Type B pancreatic cell (in vitro differentiated cells): ENCODE data around the gene ZDHHC19. TPM values are rescaled to one million over a fixed set of nuclear protein-coding genes. Genes with fewer than 3 reads are reported as not detected.

Experiments used
- DNase-seq: peaks from one replicate; pipeline ENCODE4 v3.0.0; 2021; ENCODE audit warnings: mixed read lengths; ENCODE audit not compliant: unreplicated experiment; ENCODE audit errors: extremely low spot score
- H3K27ac Mint-ChIP-seq: 2 replicates; pipeline ENCODE4 v1.8.0; 2021; ENCODE audit warnings: mild to moderate bottlenecking, mixed read lengths
- H3K27me3 Mint-ChIP-seq: 2 replicates; pipeline ENCODE4 v1.8.0; 2021; ENCODE audit warnings: mixed read lengths
- H3K36me3 Mint-ChIP-seq: 2 replicates; pipeline ENCODE4 v1.8.0; 2021; ENCODE audit warnings: mixed read lengths
- H3K4me1 Mint-ChIP-seq: one replicate; pipeline ENCODE4 v1.8.0; 2021; ENCODE audit warnings: mixed read lengths; ENCODE audit not compliant: unreplicated experiment
- H3K4me3 Mint-ChIP-seq: 2 replicates; pipeline ENCODE4 v1.8.0; 2021; ENCODE audit warnings: mild to moderate bottlenecking, mixed read lengths
- H3K9me3 Mint-ChIP-seq: 2 replicates; pipeline ENCODE4 v1.8.0; 2021; ENCODE audit warnings: mixed read lengths
- CTCF ChIP-seq: fragments of 200-600 bp; sonication (generic); conservative IDR thresholded peaks from 2 replicates; pipeline ENCODE4 v1.5.0; 2021; ENCODE audit warnings: antibody characterized with exemption, mild to moderate bottlenecking
- total RNA-seq: library from RNA; stranded (reverse); gene quantifications from 2 replicates; pipeline ENCODE4 v1.2.1, GENCODE V29; 2021; ENCODE audit warnings: low replicate concordance

The ZDHHC19 gene
- total RNA-seq, 1 donor from 2014 or later: 0.85 TPM

- no peak overlapping the region for H3K27ac Mint-ChIP-seq
- no peak overlapping the region for H3K4me3 Mint-ChIP-seq
- TF ChIP-seq CTCF: no peak
- no peaks in the 10 kb centered on the region for H3K36me3 Mint-ChIP-seq
- no peaks in the 10 kb centered on the region for H3K4me1 Mint-ChIP-seq
- peaks cover 32% of the 10 kb centered on the region for H3K27me3 Mint-ChIP-seq
- no peak for DNase-seq
- H3K9me3 Mint-ChIP-seq: peaks cover 5% of the 10 kb centered on the region
Observed at GRCh38 chr3:196202516-196202970, 8.7 kb downstream of the ZDHHC19 start.

DNA sequence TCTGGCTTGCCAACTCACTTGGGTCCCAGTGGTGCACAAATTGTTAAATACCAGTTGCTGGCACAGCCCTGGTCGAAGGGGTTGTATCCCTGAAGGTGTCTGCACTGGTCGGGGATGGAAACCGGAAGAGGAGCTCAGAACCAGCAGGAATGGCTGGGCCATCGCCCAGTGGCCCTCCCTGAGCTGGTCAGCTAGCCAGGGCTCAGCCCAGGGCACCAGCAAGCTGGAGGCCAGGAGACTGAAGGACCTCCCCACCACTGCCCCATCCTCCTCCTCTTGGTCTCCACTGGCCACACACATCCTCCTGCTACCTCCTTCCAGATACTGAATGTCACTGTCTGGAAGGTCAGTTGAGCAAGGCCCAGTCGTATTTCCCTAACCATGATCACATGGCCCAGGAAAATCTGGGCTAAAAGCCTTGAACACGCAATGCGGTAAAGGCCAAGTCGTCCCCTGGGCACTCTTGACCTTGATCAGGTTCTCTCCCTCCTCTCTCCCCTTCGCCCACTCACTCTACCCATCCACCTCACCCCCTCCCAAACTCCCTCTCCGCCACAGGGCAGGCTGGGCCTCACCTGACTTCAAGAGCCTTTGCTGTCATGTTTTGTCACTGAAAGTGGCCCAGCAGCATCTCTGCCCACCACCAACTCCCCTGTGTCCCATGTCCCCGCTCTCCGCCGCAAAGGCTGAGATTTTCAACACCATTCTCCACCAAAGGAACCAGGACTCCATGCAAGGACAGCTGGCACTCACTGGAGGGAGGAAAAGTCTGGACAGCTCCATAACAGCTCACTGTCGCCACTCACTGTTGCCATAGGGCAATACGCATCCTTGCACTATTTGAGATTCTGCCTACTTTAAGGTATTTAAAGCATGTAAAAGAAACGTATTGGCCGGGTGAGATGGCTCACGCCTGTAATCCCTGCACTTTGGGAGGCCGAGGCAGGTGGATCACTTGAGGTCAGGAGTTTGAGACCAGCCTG is 12.1 kb downstream of the ZDHHC19 start:
- DNase-seq: no peak
- peak; percentile 29 for TF ChIP-seq CTCF
- H3K4me1 Mint-ChIP-seq: no peaks in the 10 kb centered on the region
- H3K27me3 Mint-ChIP-seq: peaks cover 12% of the 10 kb centered on the region
- H3K9me3 Mint-ChIP-seq: no peaks in the 10 kb centered on the region
- H3K27ac Mint-ChIP-seq: no peak overlapping the region
- H3K36me3 Mint-ChIP-seq: no peaks in the 10 kb centered on the region
- no peak overlapping the region for H3K4me3 Mint-ChIP-seq

DNA sequence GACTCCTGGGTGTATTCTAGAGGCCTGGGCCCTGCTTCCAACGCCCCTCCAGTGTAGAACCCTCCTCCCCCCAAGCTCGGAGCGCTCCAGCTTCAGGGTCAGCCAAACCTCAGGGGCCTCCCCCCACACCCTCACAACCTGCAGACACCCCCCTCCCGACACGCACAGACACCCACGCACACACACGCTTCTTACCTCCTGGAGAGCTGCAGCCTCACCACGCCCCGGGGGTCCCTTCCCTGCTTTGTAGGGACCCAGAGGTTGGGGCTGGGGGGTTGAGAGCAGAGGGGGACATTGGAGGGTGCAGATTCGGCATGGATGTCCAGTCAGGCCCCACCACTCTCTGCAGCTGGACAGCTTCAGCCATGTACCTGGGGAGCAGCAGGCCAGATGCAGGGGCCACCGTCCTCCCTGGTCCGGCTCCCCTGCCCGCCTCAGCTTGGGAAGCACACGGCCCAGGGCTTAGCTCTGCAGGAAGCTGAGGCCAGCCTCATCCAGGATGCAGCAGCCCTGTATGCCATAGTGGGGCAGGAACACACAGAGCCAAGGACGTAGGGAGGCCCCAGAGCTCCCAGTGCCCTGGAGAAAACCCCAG is 13.0 kb downstream of the ZDHHC19 start:
- peaks cover 3% of the 10 kb centered on the region for H3K27me3 Mint-ChIP-seq
- no peaks in the 10 kb centered on the region for H3K4me1 Mint-ChIP-seq
- no peak overlapping the region for H3K27ac Mint-ChIP-seq
- no peaks in the 10 kb centered on the region for H3K36me3 Mint-ChIP-seq
- no peak overlapping the region for H3K4me3 Mint-ChIP-seq
- DNase-seq: no peak
- TF ChIP-seq CTCF: no peak
- no peaks in the 10 kb centered on the region for H3K9me3 Mint-ChIP-seq

- Mint-ChIP-seq H3K4me1 (peaks cover 2% of the 10 kb centered on the region), H3K27ac (no peak overlapping the region), H3K36me3 (no peaks in the 10 kb centered on the region), H3K4me3 (no peak overlapping the region), H3K27me3 (peaks cover under 1% of the 10 kb centered on the region), H3K9me3 (no peaks in the 10 kb centered on the region)
- no peak for TF ChIP-seq CTCF
- no peak for DNase-seq
Observed at GRCh38 chr3:196197524-196197923, 13.7 kb downstream of the ZDHHC19 start.

- Mint-ChIP-seq H3K9me3 (no peaks in the 10 kb centered on the region), H3K27ac (no peak overlapping the region), H3K27me3 (no peaks in the 10 kb centered on the region), H3K4me3 (no peak overlapping the region), H3K36me3 (no peaks in the 10 kb centered on the region), H3K4me1 (peaks cover 5% of the 10 kb centered on the region)
- TF ChIP-seq CTCF: no peak
- no peak for DNase-seq
Observed at GRCh38 chr3:196195664-196196265, 15.4 kb downstream of the ZDHHC19 start.
